ENCODE results near the gene PACC1. TPM values are rescaled to one million over a fixed set of nuclear protein-coding genes. Genes with fewer than 3 reads are reported as not detected.

PACC1 gene
- polyA plus RNA-seq, 4 donors, result 0.67 to 4.1 (median 2.5) TPM

DNA sequence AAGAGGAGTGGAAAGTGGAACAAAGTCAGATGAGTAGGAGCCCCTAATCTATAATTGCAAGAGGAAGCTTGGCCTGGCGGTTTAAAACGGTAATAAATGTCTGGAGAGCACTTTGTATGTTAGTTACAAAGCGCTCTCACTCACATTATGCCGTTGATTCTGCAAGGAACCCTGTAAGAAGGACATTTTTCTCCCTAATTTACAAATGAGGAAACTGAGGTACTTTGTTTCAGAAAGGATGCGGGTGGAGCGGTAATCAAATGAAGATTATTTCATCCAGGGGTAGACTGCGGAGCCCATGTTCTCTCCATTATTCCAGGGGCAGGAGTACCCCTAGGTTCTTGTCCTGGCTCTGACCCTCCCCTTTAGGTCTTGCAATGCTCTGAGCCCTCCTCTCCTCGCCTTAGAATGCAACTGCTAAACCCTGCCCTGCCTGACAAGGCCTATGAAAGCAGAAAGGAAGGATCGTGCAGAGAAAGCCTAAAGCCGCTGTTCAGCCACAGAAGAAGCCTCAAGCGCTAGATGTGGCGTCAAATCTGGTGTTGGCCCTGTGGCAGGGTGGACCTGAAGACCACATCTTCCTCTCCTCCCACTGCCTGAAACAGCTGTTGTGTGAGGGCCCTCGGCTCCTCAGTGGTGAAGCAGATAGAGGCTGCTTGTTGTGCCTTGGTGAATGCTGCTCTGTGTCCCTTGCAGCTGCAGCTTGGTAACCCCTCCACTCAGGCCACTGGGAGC is 588 bp upstream of the PACC1 start:
- peaks cover 0 to 6% (median 0%) of the 10 kb centered on the region in 3 donors for H3K27me3 ChIP-seq (ENCODE audit: control insufficient read depth in 3 of 3, insufficient read depth in 3 of 3, low read length in 3 of 3)
- WGBS, 3 donors, result 54 to 63% (median 62%) methylated on average over 13 of the region's 13 CpGs
- H3K9me3 ChIP-seq (ENCODE audit: control insufficient read depth in 2 of 2, insufficient read depth in 1 of 2, low read depth in 1 of 2, low read length in 1 of 2), result no peaks in the 10 kb centered on the region
- FAIRE-seq (no peak), DNase-seq (no peak)
- peak overlapping the region in 2 of 3 donors; percentile 5 to 18 for H3K27ac ChIP-seq (ENCODE audit: low read depth in 1 of 3, low read length in 2 of 3)
- H3K4me3 ChIP-seq (ENCODE audit: low read depth in 1 of 3, low read length in 3 of 3), result peak overlapping the region in 2 of 3 donors; percentile 68 to 91
- peaks cover 0 to 12% (median 0%) of the 10 kb centered on the region in 3 donors for H3K4me1 ChIP-seq (ENCODE audit: control insufficient read depth in 3 of 3, insufficient read depth in 2 of 3, low read depth in 1 of 3, low read length in 2 of 3)
- H3K36me3 ChIP-seq (ENCODE audit: control insufficient read depth in 3 of 3, insufficient read depth in 2 of 3, low read depth in 1 of 3, low read length in 3 of 3), result peaks cover 0 to under 1% (median 0%) of the 10 kb centered on the region in 3 donors

DNA sequence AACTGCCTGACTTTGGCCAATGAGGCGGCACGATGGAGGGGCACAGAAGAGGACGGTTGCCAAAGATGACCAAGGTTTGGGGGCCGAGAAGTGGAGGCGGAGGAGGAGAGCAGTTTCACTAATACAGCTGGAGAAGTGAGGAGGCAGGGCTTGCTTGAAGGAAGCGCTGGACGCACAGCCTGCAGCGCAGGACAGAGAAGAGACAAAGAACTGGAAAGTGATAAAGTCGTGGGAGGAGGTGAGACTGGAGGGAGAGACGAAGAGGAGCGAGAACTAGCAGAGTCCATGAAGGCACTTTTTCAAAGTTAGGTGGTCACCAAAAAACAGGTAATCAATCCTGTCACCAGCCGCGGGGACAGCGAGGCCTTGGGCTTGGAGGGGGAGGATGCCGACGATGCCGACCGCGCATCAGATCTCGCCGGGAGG is 771 bp downstream of the PACC1 start:
- Histone ChIP-seq H3K36me3 (ENCODE audit: control insufficient read depth in 3 of 3, insufficient read depth in 2 of 3, low read depth in 1 of 3, low read length in 3 of 3) (peaks cover 0 to 9% (median 3%) of the 10 kb centered on the region in 3 donors), H3K9me3 (ENCODE audit: control insufficient read depth in 2 of 2, insufficient read depth in 1 of 2, low read depth in 1 of 2, low read length in 1 of 2) (no peaks in the 10 kb centered on the region), H3K27ac (ENCODE audit: low read depth in 1 of 3, low read length in 2 of 3) (no peak overlapping the region), H3K27me3 (ENCODE audit: control insufficient read depth in 3 of 3, insufficient read depth in 3 of 3, low read length in 3 of 3) (peaks cover 0 to 6% (median 0%) of the 10 kb centered on the region in 3 donors), H3K4me1 (ENCODE audit: control insufficient read depth in 3 of 3, insufficient read depth in 2 of 3, low read depth in 1 of 3, low read length in 2 of 3) (peaks cover 0 to 12% (median 0%) of the 10 kb centered on the region in 3 donors), H3K4me3 (ENCODE audit: low read depth in 1 of 3, low read length in 3 of 3) (peak overlapping the region; percentile 68 to 91 (median 69))
- no peak for DNase-seq
- FAIRE-seq, result no peak
- WGBS, 3 donors, result 16 to 20% (median 17%) methylated on average over 21 of the region's 21 CpGs

DNA sequence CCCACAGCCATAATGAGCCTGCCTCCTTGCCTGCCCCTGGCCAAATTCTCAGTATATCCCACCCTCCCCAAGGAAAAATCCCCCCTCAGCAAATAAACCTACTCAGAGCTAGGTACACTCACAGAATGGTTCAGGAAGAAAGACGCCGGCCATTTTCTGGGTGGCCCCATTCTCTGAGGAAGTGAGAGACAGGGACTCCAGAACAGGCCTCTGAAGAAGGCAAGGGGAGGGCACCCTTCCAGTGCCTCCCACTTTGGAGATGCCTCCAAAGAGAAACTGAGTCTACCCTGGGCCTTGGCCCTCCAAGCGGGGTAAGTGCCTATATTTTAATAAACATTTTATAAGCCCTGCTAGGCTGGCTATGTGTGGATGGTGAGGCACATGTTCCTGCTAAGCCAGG is 2.3 kb downstream of the PACC1 start:
- Histone ChIP-seq H3K27ac (ENCODE audit: low read depth in 1 of 3, low read length in 2 of 3) (no peak overlapping the region), H3K9me3 (ENCODE audit: control insufficient read depth in 2 of 2, insufficient read depth in 1 of 2, low read depth in 1 of 2, low read length in 1 of 2) (no peaks in the 10 kb centered on the region), H3K27me3 (ENCODE audit: control insufficient read depth in 3 of 3, insufficient read depth in 3 of 3, low read length in 3 of 3) (peaks cover 0 to 6% (median 0%) of the 10 kb centered on the region in 3 donors), H3K4me1 (ENCODE audit: control insufficient read depth in 3 of 3, insufficient read depth in 2 of 3, low read depth in 1 of 3, low read length in 2 of 3) (peaks cover 0 to 9% (median 0%) of the 10 kb centered on the region in 3 donors), H3K36me3 (ENCODE audit: control insufficient read depth in 3 of 3, insufficient read depth in 2 of 3, low read depth in 1 of 3, low read length in 3 of 3) (peaks cover 0 to 15% (median 3%) of the 10 kb centered on the region in 3 donors), H3K4me3 (ENCODE audit: low read depth in 1 of 3, low read length in 3 of 3) (no peak overlapping the region)
- no peak for DNase-seq
- no peak for FAIRE-seq
- 82 to 98% (median 96%) methylated on average over 3 of the region's 3 CpGs for WGBS, 3 donors

DNA sequence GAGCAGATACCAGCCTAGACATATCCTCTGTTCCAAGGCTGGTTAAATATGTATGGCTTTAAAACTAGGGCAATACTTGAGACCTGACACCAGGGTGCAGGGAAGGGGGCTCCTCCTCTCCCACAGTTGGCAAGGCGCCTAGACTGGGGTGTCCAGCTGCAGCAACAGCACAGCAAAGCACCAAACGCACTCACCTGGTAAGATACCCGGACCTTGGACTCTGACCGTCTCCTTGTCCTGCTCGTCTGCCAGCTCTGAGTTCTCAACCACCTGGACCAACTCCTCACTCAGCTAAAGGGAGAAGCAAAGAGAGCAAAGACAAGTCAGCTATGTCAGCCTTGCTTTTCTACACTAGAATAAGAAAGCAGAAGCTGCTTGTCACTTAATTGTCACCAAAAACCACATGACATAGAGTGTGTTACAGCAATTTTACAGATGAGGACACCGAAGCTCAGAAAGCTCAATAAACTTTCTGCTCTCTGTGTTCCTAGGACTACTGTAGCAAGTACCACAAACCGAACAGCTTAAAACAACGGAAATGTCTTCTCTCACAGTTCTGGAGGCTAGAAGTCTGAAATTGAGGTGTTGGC is 4.4 kb downstream of the PACC1 start:
- WGBS, 3 donors, result 40 to 80% (median 67%) methylated on average over 8 of the region's 8 CpGs
- Histone ChIP-seq H3K36me3 (ENCODE audit: control insufficient read depth in 3 of 3, insufficient read depth in 2 of 3, low read depth in 1 of 3, low read length in 3 of 3) (peaks cover 0 to 21% (median 3%) of the 10 kb centered on the region in 3 donors), H3K4me3 (ENCODE audit: low read depth in 1 of 3, low read length in 3 of 3) (no peak overlapping the region), H3K27me3 (ENCODE audit: control insufficient read depth in 3 of 3, insufficient read depth in 3 of 3, low read length in 3 of 3) (peaks cover 0 to 6% (median 0%) of the 10 kb centered on the region in 3 donors), H3K9me3 (ENCODE audit: control insufficient read depth in 2 of 2, insufficient read depth in 1 of 2, low read depth in 1 of 2, low read length in 1 of 2) (peaks cover 0 to 5% of the 10 kb centered on the region in 2 donors), H3K4me1 (ENCODE audit: control insufficient read depth in 3 of 3, insufficient read depth in 2 of 3, low read depth in 1 of 3, low read length in 2 of 3) (peaks cover 0 to 9% (median 0%) of the 10 kb centered on the region in 3 donors), H3K27ac (ENCODE audit: low read depth in 1 of 3, low read length in 2 of 3) (no peak overlapping the region)
- peak; percentile 37 to 42 for DNase-seq
- FAIRE-seq, result no peak

DNA sequence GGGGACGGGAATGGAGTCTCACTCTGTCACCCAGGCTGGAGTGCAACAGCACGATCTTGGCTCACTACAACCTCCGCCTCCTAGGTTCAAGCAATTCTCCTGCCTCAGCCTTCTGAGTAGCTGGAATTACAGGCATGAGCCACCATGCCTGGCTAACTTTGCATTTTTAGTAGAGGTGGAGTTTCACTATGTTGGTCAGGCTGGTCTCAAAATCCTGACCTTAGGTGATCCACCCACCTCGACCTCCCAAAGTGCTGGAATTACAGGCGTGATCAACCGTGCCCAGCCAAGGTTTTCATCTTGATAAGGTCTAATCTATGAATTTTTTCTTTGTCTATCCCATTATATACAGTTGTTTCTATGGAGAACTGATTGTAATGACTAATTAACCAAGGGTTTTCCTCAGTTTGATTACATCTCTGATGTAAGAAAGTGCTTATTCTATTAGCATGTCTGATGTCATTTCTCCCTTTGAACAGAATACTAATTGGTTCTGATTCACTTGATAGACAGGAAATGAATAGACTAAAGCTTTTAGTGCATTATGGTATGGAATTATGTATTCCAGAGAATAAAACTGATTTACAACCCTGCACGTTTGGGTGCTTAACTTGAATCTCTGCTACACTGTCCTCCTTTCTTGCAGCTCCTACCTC is 11.9 kb downstream of the PACC1 start:
- H3K4me3 ChIP-seq (ENCODE audit: low read depth in 1 of 3, low read length in 3 of 3), result no peak overlapping the region
- peaks cover 0 to 5% of the 10 kb centered on the region in 2 donors for H3K9me3 ChIP-seq (ENCODE audit: control insufficient read depth in 2 of 2, insufficient read depth in 1 of 2, low read depth in 1 of 2, low read length in 1 of 2)
- no peaks in the 10 kb centered on the region for H3K27me3 ChIP-seq (ENCODE audit: control insufficient read depth in 3 of 3, insufficient read depth in 3 of 3, low read length in 3 of 3)
- DNase-seq (no peak), FAIRE-seq (no peak)
- H3K27ac ChIP-seq (ENCODE audit: low read depth in 1 of 3, low read length in 2 of 3), result no peak overlapping the region
- H3K4me1 ChIP-seq (ENCODE audit: control insufficient read depth in 3 of 3, insufficient read depth in 2 of 3, low read depth in 1 of 3, low read length in 2 of 3), result no peaks in the 10 kb centered on the region
- H3K36me3 ChIP-seq (ENCODE audit: control insufficient read depth in 3 of 3, insufficient read depth in 2 of 3, low read depth in 1 of 3, low read length in 3 of 3), result peaks cover 0 to 12% (median 0%) of the 10 kb centered on the region in 3 donors
- WGBS, 3 donors, result 66 to 85% (median 78%) methylated on average over 7 of the region's 7 CpGs

DNA sequence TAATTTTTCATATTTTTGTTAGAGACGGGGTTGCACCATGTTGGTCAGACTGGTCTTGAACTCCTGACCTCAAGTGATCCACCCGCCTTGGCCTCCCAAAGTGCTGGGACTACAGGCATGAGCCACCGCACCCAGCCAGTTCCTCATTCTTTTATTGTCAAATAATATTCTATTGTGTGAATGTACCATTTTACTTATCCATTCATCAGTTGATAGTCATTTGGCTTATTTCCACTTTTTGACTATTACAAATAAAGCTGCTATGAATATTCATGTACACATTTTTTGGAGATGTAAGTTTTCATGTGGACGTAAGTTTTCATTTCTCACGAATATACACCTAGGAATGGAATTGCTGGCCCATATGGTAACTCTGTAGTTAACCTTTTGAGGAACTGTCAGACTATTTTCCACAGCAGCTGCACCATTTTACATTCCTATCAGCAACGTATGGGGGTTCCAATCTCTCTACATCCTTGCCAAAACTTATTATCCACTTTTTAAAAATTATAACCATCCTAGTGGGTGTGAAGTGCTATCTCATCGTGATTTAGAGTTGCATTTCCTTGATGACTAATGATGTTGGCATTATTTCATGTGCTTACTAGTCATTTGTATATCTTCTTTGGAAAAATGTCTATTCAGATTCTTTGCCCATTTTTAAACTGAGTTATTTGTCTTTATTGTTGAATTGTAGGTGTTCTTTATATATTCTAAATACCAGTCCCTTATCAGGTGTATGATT is 12.7 kb downstream of the PACC1 start:
- Histone ChIP-seq H3K27me3 (ENCODE audit: control insufficient read depth in 3 of 3, insufficient read depth in 3 of 3, low read length in 3 of 3) (no peaks in the 10 kb centered on the region), H3K9me3 (ENCODE audit: control insufficient read depth in 2 of 2, insufficient read depth in 1 of 2, low read depth in 1 of 2, low read length in 1 of 2) (peaks cover 0 to 5% of the 10 kb centered on the region in 2 donors), H3K36me3 (ENCODE audit: control insufficient read depth in 3 of 3, insufficient read depth in 2 of 3, low read depth in 1 of 3, low read length in 3 of 3) (peaks cover 0 to 10% (median 0%) of the 10 kb centered on the region in 3 donors), H3K27ac (ENCODE audit: low read depth in 1 of 3, low read length in 2 of 3) (no peak overlapping the region), H3K4me3 (ENCODE audit: low read depth in 1 of 3, low read length in 3 of 3) (no peak overlapping the region), H3K4me1 (ENCODE audit: control insufficient read depth in 3 of 3, insufficient read depth in 2 of 3, low read depth in 1 of 3, low read length in 2 of 3) (no peaks in the 10 kb centered on the region)
- DNase-seq (no peak), FAIRE-seq (no peak)
- 78 to 81% (median 80%) methylated on average over 7 of the region's 7 CpGs for WGBS, 3 donors

DNA sequence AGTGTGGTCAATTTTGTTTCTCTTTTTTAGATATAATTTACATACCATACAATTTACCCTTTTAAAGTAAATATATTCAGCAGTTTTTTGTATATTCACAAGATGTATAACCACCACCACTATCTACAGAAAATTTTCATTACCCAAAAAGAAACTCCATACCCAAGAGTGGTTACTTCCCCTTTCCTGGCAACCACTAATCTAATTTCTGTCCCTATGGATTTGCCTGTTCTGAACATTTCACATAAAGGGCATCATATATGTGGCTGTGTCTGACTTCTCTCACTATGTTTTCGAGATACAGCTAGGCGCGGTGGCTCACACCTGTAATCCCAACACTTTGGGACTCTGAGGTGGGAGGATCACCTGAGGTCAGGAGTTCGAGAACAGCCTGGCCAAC is 13.6 kb downstream of the PACC1 start:
- H3K36me3 ChIP-seq (ENCODE audit: control insufficient read depth in 3 of 3, insufficient read depth in 2 of 3, low read depth in 1 of 3, low read length in 3 of 3), result peaks cover 0 to 6% (median 0%) of the 10 kb centered on the region in 3 donors
- H3K9me3 ChIP-seq (ENCODE audit: control insufficient read depth in 2 of 2, insufficient read depth in 1 of 2, low read depth in 1 of 2, low read length in 1 of 2), result peaks cover 0 to 5% of the 10 kb centered on the region in 2 donors
- DNase-seq (no peak), FAIRE-seq (no peak)
- no peak overlapping the region for H3K27ac ChIP-seq (ENCODE audit: low read depth in 1 of 3, low read length in 2 of 3)
- H3K4me3 ChIP-seq (ENCODE audit: low read depth in 1 of 3, low read length in 3 of 3), result no peak overlapping the region
- no peaks in the 10 kb centered on the region for H3K27me3 ChIP-seq (ENCODE audit: control insufficient read depth in 3 of 3, insufficient read depth in 3 of 3, low read length in 3 of 3)
- no peaks in the 10 kb centered on the region for H3K4me1 ChIP-seq (ENCODE audit: control insufficient read depth in 3 of 3, insufficient read depth in 2 of 3, low read depth in 1 of 3, low read length in 2 of 3)
- WGBS, 3 donors, result 93 to 95% (median 95%) methylated on average over 4 of the region's 4 CpGs

DNA sequence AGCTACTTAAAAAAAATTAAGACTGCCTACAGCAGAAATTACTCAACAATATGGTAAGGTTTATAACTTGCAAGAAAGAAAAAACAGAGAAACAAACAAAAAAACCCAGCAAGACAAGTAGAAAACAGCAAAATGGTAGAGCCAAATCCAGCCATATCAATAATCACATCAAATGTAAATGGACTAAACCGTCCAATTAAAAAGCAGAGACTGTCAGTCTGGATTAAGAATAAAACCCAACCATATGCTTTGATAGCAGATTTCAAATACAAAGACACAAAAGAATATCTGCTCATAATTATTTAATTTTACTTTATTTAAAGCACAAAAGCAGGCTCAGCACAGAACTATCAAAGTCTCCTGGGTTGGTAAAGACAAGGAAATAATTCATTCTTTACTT is 17.5 kb downstream of the PACC1 start:
- no peak overlapping the region for H3K4me3 ChIP-seq (ENCODE audit: low read depth in 1 of 3, low read length in 3 of 3)
- no peaks in the 10 kb centered on the region for H3K27me3 ChIP-seq (ENCODE audit: control insufficient read depth in 3 of 3, insufficient read depth in 3 of 3, low read length in 3 of 3)
- DNase-seq (no peak), FAIRE-seq (no peak)
- peaks cover 0 to 5% of the 10 kb centered on the region in 2 donors for H3K9me3 ChIP-seq (ENCODE audit: control insufficient read depth in 2 of 2, insufficient read depth in 1 of 2, low read depth in 1 of 2, low read length in 1 of 2)
- peaks cover 0 to 6% (median 0%) of the 10 kb centered on the region in 3 donors for H3K36me3 ChIP-seq (ENCODE audit: control insufficient read depth in 3 of 3, insufficient read depth in 2 of 3, low read depth in 1 of 3, low read length in 3 of 3)
- WGBS, 3 donors, result 96 to 100% (median 97%) methylated on average over 1 of the region's 1 CpG
- H3K4me1 ChIP-seq (ENCODE audit: control insufficient read depth in 3 of 3, insufficient read depth in 2 of 3, low read depth in 1 of 3, low read length in 2 of 3), result no peaks in the 10 kb centered on the region
- no peak overlapping the region for H3K27ac ChIP-seq (ENCODE audit: low read depth in 1 of 3, low read length in 2 of 3)
